ENCODE measurements around the gene CACNG6.

CACNG6 gene

DNA sequence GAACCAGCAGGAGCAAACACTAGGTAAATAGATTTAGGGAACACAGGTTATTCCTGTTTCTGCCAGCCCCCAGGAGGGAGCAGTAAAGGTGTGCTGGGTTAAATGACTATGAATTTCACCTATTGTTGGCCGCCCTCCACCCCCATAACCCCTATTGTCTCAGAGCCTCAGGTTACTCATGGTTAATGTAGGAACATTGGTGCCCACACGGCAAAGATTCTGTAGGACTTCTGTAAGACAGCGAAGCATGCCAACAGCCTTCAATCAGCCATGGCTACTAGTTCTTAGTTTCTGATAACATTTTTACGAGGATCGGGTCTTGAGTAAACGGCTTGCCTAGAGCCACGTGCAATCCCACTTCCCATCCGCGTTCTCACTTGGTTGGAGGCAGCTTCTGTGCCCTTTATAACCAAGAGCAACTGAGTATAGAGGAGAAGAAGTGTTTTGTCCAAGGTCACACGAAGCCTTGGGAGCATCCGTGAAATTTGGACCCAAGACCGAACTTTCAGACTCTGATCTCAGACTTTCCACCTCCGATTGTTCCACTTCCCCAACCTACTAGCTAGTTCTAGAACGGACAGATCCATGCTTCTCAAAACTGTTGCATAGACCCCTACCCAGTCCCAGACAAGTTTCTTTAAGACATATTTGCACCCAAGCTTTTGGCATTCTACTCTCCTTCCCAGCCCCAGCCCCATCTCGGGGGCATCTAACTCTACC is 33.8 kb upstream of the CACNG6 start:
- H3K27me3 ChIP-seq (ENCODE audit: insufficient read depth, low read length, poor library complexity) = no peaks in the 10 kb centered on the region
- H3K4me3 ChIP-seq (ENCODE audit: low read depth in 1 of 2, low read length in 2 of 2) = no peak overlapping the region
- no peak overlapping the region for H3K4me2 ChIP-seq (ENCODE audit: insufficient read depth, low read length)
- no peak overlapping the region for H3K27ac ChIP-seq (ENCODE audit: low read length)
- ATAC-seq (ENCODE audit: insufficient read depth, low read depth) (no peak), DNase-seq (no peak)
- TF ChIP-seq, protein P1, sequence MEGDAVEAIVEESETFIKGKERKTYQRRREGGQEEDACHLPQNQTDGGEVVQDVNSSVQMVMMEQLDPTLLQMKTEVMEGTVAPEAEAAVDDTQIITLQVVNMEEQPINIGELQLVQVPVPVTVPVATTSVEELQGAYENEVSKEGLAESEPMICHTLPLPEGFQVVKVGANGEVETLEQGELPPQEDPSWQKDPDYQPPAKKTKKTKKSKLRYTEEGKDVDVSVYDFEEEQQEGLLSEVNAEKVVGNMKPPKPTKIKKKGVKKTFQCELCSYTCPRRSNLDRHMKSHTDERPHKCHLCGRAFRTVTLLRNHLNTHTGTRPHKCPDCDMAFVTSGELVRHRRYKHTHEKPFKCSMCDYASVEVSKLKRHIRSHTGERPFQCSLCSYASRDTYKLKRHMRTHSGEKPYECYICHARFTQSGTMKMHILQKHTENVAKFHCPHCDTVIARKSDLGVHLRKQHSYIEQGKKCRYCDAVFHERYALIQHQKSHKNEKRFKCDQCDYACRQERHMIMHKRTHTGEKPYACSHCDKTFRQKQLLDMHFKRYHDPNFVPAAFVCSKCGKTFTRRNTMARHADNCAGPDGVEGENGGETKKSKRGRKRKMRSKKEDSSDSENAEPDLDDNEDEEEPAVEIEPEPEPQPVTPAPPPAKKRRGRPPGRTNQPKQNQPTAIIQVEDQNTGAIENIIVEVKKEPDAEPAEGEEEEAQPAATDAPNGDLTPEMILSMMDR (IDR thresholded peaks at IDR 0.05; ENCODE audit: borderline replicate concordance, extremely low read depth, low read length, poor library complexity, severe bottlenecking) = no peak
- TF ChIP-seq EZH2 (IDR thresholded peaks at IDR 0.05; ENCODE audit: borderline replicate concordance, low read depth, low read length, severe bottlenecking) = no peak
- no peaks in the 10 kb centered on the region for H3K9me3 ChIP-seq (ENCODE audit: insufficient read depth, low read length, severe bottlenecking)
- H3K9ac ChIP-seq (ENCODE audit: low read depth, low read length) = no peak overlapping the region
- no peaks in the 10 kb centered on the region for H3K79me2 ChIP-seq (ENCODE audit: insufficient read depth, low read length)
- H3K36me3 ChIP-seq (ENCODE audit: insufficient read depth, low read length) = no peaks in the 10 kb centered on the region
- H4K20me1 ChIP-seq (ENCODE audit: insufficient read depth, low read length) = no peaks in the 10 kb centered on the region
- H3K4me1 ChIP-seq (ENCODE audit: insufficient read depth, low read length) = no peaks in the 10 kb centered on the region
- H2AFZ ChIP-seq (ENCODE audit: low read depth, low read length) = no peak overlapping the region

DNA sequence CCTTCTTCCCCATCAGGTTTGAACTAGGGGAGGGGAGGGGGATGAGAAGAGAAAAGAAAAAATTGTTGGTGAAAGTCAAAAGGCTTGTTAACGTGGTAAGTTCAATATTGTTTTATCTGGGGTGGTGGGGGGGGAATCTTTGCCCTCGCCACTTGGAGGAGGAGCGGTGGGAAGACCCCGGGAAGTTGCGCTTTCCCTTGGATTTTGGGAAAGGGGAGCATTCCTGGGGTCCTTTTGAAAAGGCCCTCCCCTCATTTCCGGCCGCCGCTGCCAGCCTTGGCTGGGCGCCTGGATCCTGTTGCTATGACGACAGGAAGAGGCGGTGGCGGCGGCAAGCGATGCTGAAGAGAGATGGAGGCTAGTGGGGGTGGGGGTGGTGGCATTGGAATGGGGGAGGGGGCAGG is 33.3 kb upstream of the CACNG6 start:
- no peak overlapping the region for H3K9ac ChIP-seq (ENCODE audit: low read depth, low read length)

DNA sequence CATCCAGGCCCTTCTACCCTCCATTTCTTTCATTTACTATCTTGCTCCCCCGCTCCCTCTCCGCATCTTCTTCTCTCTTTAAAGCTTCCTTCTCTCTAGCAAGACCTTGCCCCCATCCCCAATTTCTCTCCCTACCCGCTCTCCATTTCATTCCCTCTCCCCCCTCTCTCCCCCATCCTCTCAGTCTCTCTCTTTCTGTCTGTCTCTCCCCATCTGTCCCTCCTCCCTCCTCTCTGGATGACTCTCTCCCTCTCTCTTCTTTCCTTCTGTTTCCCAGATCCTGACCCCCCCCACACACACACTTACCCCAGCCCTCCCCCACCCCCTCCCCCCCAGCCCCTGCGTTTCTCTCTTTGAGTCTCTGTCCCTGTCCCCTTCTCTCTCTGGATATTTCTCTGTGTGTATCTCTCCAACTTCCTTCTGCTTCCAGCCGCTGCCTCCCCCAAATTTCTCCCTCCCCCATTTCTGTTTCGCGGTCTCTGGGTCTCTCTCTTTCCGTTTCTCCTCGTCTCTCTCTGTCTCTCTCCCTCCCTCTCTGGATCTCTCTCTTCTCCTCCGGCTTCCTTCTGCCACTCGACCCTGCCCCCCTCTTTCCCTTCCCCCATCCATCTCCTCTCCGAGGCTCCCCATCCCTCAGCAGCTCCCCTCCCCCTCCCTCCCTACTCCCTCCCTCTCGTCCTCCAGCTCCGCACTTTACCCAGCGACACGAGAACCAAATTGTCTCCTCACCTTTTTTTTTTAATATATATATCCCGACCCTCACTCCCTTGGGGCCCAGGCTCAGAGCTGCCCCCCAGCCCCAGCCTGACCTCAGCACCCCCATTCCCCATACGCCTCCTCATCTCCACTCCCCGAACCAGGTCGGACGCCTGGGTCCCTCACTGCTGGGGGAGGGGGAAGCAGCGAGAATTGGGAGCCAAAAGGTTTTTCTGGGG is 32.3 kb upstream of the CACNG6 start:
- no peak overlapping the region for H3K4me2 ChIP-seq (ENCODE audit: insufficient read depth, low read length)
- H3K9ac ChIP-seq (ENCODE audit: low read depth, low read length) = no peak overlapping the region
- H3K36me3 ChIP-seq (ENCODE audit: insufficient read depth, low read length) = no peaks in the 10 kb centered on the region
- H2AFZ ChIP-seq (ENCODE audit: low read depth, low read length) = no peak overlapping the region
- no peaks in the 10 kb centered on the region for H3K4me1 ChIP-seq (ENCODE audit: insufficient read depth, low read length)
- no peaks in the 10 kb centered on the region for H3K79me2 ChIP-seq (ENCODE audit: insufficient read depth, low read length)
- no peaks in the 10 kb centered on the region for H4K20me1 ChIP-seq (ENCODE audit: insufficient read depth, low read length)
- no peaks in the 10 kb centered on the region for H3K9me3 ChIP-seq (ENCODE audit: insufficient read depth, low read length, severe bottlenecking)
- no peaks in the 10 kb centered on the region for H3K27me3 ChIP-seq (ENCODE audit: insufficient read depth, low read length, poor library complexity)
- H3K27ac ChIP-seq (ENCODE audit: low read length) = no peak overlapping the region
- DNase-seq (no peak), ATAC-seq (ENCODE audit: insufficient read depth, low read depth) (no peak)
- no peak for TF ChIP-seq EZH2 (IDR thresholded peaks at IDR 0.05; ENCODE audit: borderline replicate concordance, low read depth, low read length, severe bottlenecking)
- TF ChIP-seq, protein P1 (IDR thresholded peaks at IDR 0.05; ENCODE audit: borderline replicate concordance, extremely low read depth, low read length, poor library complexity, severe bottlenecking) = no peak
- H3K4me3 ChIP-seq (ENCODE audit: low read depth in 1 of 2, low read length in 2 of 2) = no peak overlapping the region

More for the DNA sequence above, 33.3 kb upstream of the CACNG6 start:
- Histone ChIP-seq H4K20me1 (ENCODE audit: insufficient read depth, low read length) (no peaks in the 10 kb centered on the region), H2AFZ (ENCODE audit: low read depth, low read length) (no peak overlapping the region), H3K79me2 (ENCODE audit: insufficient read depth, low read length) (no peaks in the 10 kb centered on the region), H3K36me3 (ENCODE audit: insufficient read depth, low read length) (no peaks in the 10 kb centered on the region), H3K4me1 (ENCODE audit: insufficient read depth, low read length) (no peaks in the 10 kb centered on the region), H3K4me3 (ENCODE audit: low read depth in 1 of 2, low read length in 2 of 2) (no peak overlapping the region), H3K27ac (ENCODE audit: low read length) (no peak overlapping the region), H3K4me2 (ENCODE audit: insufficient read depth, low read length) (no peak overlapping the region), H3K27me3 (ENCODE audit: insufficient read depth, low read length, poor library complexity) (no peaks in the 10 kb centered on the region), H3K9me3 (ENCODE audit: insufficient read depth, low read length, severe bottlenecking) (no peaks in the 10 kb centered on the region)
- ATAC-seq (ENCODE audit: insufficient read depth, low read depth) (no peak), DNase-seq (no peak)
- TF ChIP-seq, protein P1 (IDR thresholded peaks at IDR 0.05; ENCODE audit: borderline replicate concordance, extremely low read depth, low read length, poor library complexity, severe bottlenecking) = no peak
- TF ChIP-seq EZH2 (IDR thresholded peaks at IDR 0.05; ENCODE audit: borderline replicate concordance, low read depth, low read length, severe bottlenecking) = no peak
